ENCODE data around the gene RPGRIP1. TPM values are rescaled to one million over a fixed set of nuclear protein-coding genes. Genes with fewer than 3 reads are reported as not detected.
"Not testable (repeated sequence)": the region's sequence is repeated elsewhere in the genome, so short reads cannot be mapped to it uniquely, and the experiment has no call there.

The RPGRIP1 gene
- total RNA-seq, 1 experiment from 2014 or later: not detected

- Histone ChIP-seq H3K9me3 (replicated peaks) (no peaks in the 10 kb centered on the region), H3K36me3 (peaks cover 52% of the 10 kb centered on the region), H3K27ac (peak overlapping the region; percentile 92), H3K4me3 (peak overlapping the region; percentile 90), H3K4me1 (peaks cover 19% of the 10 kb centered on the region), H3K27me3 (no peaks in the 10 kb centered on the region)
- DNase-seq: peak; percentile 38 to 61
Measured at GRCh38 chr14:21268617-21269251, 11.1 kb upstream of the RPGRIP1 start.

- H3K9me3 ChIP-seq (replicated peaks): no peaks in the 10 kb centered on the region
- H3K36me3 ChIP-seq: peaks cover 44% of the 10 kb centered on the region
- peak; percentile 99 for DNase-seq
- peaks cover 12% of the 10 kb centered on the region for H3K4me1 ChIP-seq
- peak within 1 kb of the TSS; percentile 92 for H3K27ac ChIP-seq
- no peaks in the 10 kb centered on the region for H3K27me3 ChIP-seq
- peak within 1 kb of the TSS; percentile 90 for H3K4me3 ChIP-seq
Measured at GRCh38 chr14:21269252-21270046, 10.4 kb upstream of the RPGRIP1 start, which contains the start of gene HNRNPC. Gene HNRNPC, minus strand, starts transcription at chr14:21269442. Its CDS starts 35,249 bp downstream, at chr14:21234193.

GRCh38 chr14:21272661-21273060 lies 7.2 kb upstream of the RPGRIP1 start:
- not testable (repeated sequence) for DNase-seq; H3K9me3 ChIP-seq (replicated peaks); H3K27ac ChIP-seq; H3K4me3 ChIP-seq; H3K27me3 ChIP-seq; H3K4me1 ChIP-seq
- H3K36me3 ChIP-seq: peaks cover 14% of the 10 kb centered on the region

GRCh38 chr14:21275261-21275858 lies 4.5 kb upstream of the RPGRIP1 start:
- Histone ChIP-seq H3K36me3 (no peaks in the 10 kb centered on the region), H3K27me3 (no peaks in the 10 kb centered on the region), H3K4me3 (no peak overlapping the region), H3K4me1 (no peaks in the 10 kb centered on the region), H3K9me3 (replicated peaks) (no peaks in the 10 kb centered on the region), H3K27ac (no peak overlapping the region)
- DNase-seq: no peak

- H3K9me3 ChIP-seq (replicated peaks): no peaks in the 10 kb centered on the region
- no peaks in the 10 kb centered on the region for H3K36me3 ChIP-seq
- H3K4me1 ChIP-seq: no peaks in the 10 kb centered on the region
- H3K27me3 ChIP-seq: no peaks in the 10 kb centered on the region
- H3K4me3 ChIP-seq: no peak overlapping the region
- DNase-seq: no peak
- H3K27ac ChIP-seq: no peak overlapping the region
Measured at GRCh38 chr14:21278632-21279031, 1.3 kb upstream of the RPGRIP1 start.

- not testable (repeated sequence) for DNase-seq; H3K4me1 ChIP-seq; H3K9me3 ChIP-seq (replicated peaks); H3K4me3 ChIP-seq; H3K27me3 ChIP-seq; H3K27ac ChIP-seq; H3K36me3 ChIP-seq
Measured at GRCh38 chr14:21281917-21282316, 2.0 kb downstream of the RPGRIP1 start.

- H3K27me3 ChIP-seq; H3K9me3 ChIP-seq (replicated peaks); H3K4me3 ChIP-seq; H3K36me3 ChIP-seq; H3K27ac ChIP-seq; H3K4me1 ChIP-seq; DNase-seq: not testable (repeated sequence)
Measured at GRCh38 chr14:21286516-21286915, 6.6 kb downstream of the RPGRIP1 start.

- Histone ChIP-seq H3K36me3 (no peaks in the 10 kb centered on the region), H3K4me1 (no peaks in the 10 kb centered on the region), H3K4me3 (no peak overlapping the region), H3K27me3 (no peaks in the 10 kb centered on the region), H3K9me3 (replicated peaks) (no peaks in the 10 kb centered on the region), H3K27ac (no peak overlapping the region)
- DNase-seq: no peak
Measured at GRCh38 chr14:21287168-21287567, 7.3 kb downstream of the RPGRIP1 start.

GRCh38 chr14:21294026-21294425 lies 14.1 kb downstream of the RPGRIP1 start:
- not testable (repeated sequence) for DNase-seq; H3K27ac ChIP-seq; H3K4me3 ChIP-seq; H3K27me3 ChIP-seq; H3K36me3 ChIP-seq; H3K4me1 ChIP-seq; H3K9me3 ChIP-seq (replicated peaks)

GRCh38 chr14:21298358-21298757 lies 18.5 kb downstream of the RPGRIP1 start:
- DNase-seq: no peak
- Histone ChIP-seq H3K4me1 (no peaks in the 10 kb centered on the region), H3K27ac (no peak overlapping the region), H3K9me3 (replicated peaks) (no peaks in the 10 kb centered on the region), H3K36me3 (no peaks in the 10 kb centered on the region), H3K27me3 (no peaks in the 10 kb centered on the region), H3K4me3 (no peak overlapping the region)

GRCh38 chr14:21299562-21300130 lies 19.8 kb downstream of the RPGRIP1 start:
- no peaks in the 10 kb centered on the region for H3K27me3 ChIP-seq
- H3K4me3 ChIP-seq: no peak overlapping the region
- no peak overlapping the region for H3K27ac ChIP-seq
- H3K36me3 ChIP-seq: no peaks in the 10 kb centered on the region
- DNase-seq: no peak
- no peaks in the 10 kb centered on the region for H3K9me3 ChIP-seq (replicated peaks)
- no peaks in the 10 kb centered on the region for H3K4me1 ChIP-seq

- Histone ChIP-seq H3K27ac (no peak overlapping the region), H3K4me1 (no peaks in the 10 kb centered on the region), H3K4me3 (no peak overlapping the region), H3K27me3 (no peaks in the 10 kb centered on the region), H3K36me3 (no peaks in the 10 kb centered on the region), H3K9me3 (replicated peaks) (no peaks in the 10 kb centered on the region)
- DNase-seq: no peak
Measured at GRCh38 chr14:21300892-21301291, 21.0 kb downstream of the RPGRIP1 start.

- Histone ChIP-seq H3K36me3 (no peaks in the 10 kb centered on the region), H3K4me3 (no peak overlapping the region), H3K27me3 (no peaks in the 10 kb centered on the region), H3K4me1 (no peaks in the 10 kb centered on the region), H3K27ac (no peak overlapping the region), H3K9me3 (replicated peaks) (no peaks in the 10 kb centered on the region)
- no peak for DNase-seq
Measured at GRCh38 chr14:21302013-21302835, 22.3 kb downstream of the RPGRIP1 start.

- not testable (repeated sequence) for H3K27ac ChIP-seq; H3K4me3 ChIP-seq; H3K4me1 ChIP-seq; H3K9me3 ChIP-seq (replicated peaks); H3K36me3 ChIP-seq; H3K27me3 ChIP-seq; DNase-seq
Measured at GRCh38 chr14:21302836-21303140, 22.9 kb downstream of the RPGRIP1 start.

Data from SJCRH30 (cell line).